ENCODE results near the gene MYO9A.

GRCh38 chr15:71975816-71976150 is 142.2 kb downstream of the MYO9A start:
- TF ChIP-seq CTCF (IDR thresholded peaks at IDR 0.05) (no peak), EZH2 (IDR thresholded peaks at IDR 0.05; ENCODE audit: borderline replicate concordance, insufficient read depth, low read depth, low read length, poor library complexity, severe bottlenecking) (no peak)

Measured in B cell (primary cell).